ENCODE data around the gene NTN1.

The NTN1 gene

DNA sequence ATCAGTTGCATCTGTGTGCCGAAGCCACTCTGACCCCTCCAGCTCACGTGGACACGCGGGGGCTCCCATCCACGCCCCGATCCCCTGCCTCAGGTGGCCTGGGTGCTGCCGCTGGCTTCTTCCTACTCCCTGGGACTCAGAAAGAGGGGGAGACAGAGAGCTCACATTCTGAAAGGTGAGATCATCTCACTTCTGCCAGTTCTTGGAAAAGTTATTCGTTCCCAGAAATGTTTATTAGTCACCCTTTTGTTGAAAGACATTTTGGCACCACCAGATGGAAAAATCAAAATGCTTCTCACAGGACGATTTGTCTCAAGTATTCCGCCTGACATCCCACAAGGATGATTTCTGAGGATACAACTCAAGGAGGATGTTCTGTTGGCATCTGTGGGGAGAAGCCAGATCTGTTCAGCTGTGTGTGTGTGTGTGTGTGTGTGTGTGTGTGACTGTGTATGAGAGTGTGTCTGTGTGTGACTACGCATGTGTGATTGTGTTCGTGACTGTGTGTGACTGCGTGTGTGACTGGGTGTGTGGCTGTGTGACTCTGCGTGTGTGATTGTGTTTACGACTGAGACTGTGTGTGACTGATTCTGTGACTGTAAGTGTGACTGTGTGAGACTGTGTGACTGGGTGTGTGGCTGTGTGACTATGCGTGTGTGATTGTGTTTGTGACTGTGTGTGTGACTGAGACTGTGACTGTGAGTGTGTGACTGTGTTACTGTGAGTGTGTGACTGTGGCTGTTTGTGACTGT is 207.3 kb downstream of the NTN1 start:
- no peak overlapping the region for H3K4me3 ChIP-seq (ENCODE audit: low read depth, low read length)

DNA sequence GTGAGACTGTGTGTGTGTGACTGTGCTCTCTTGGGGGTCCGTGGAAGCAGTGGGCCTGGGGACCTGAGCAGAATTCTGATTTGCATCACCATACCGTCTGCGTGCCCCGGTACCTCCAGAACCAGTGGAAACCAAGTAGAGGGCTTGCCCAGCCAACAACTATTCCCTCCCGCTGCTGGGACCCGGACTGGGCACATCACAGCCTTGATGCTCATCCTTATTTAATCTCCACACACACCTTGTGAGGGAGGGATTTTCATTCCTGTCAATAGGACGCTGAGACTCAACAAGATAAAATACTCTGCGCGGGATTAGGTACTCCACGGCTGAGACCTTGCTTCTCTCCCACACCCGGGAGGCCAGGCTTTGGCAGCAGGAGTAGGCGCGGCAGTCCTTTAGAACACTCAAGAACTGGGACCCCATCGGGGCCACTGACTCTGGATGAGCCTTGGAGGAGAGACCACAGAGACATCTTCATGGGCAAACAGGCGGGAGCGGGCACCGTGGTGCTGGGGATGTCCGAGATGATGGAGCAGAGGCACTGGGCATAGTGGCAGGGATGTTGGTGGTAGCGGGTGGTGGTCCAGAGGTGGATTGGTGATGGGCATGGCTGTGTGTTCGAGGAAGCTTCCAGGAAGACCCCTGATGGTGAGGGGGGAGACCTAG is 208.0 kb downstream of the NTN1 start:
- H3K4me3 ChIP-seq (ENCODE audit: low read depth, low read length), result no peak overlapping the region

DNA sequence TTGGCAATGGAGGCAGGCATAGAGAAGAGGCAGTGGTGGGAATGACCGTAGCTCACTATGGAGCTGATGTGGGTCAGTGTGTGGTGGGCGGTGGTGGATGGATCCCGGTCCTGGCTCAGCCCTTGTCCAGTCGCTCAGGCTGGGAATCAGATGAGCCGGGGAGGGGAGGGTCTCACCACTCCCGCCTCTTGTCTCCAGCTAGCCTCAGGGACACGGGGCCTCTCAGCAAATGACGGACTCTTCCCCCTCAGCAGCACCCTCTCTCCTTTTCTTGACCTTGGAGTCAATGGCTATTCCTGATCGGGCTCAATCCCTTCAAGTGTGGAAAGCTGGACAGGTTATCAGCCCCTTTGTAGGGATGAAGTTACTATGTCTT is 208.5 kb downstream of the NTN1 start:
- no peak overlapping the region for H3K4me3 ChIP-seq (ENCODE audit: low read depth, low read length)

DNA sequence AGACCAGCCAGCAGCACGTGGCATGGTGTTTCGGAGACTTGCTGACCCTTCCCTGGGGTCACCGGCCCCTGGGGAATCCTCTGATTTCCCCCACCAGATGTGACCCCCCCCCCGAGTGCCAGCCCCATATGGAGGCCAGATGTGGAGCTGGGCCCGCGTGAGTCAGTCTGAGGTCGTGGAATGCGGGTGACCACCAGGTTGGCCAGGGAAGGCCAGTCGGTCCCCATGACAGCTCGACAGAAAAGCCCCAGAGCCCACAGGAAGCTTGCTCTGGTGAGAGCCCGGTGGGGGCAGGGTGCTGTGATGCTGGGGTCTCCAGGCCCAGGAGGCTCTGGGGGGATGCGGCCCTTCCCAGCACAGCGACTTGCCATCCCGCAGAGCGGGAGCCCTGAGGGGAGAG is 209.0 kb downstream of the NTN1 start:
- no peak overlapping the region for H3K4me3 ChIP-seq (ENCODE audit: low read depth, low read length)

DNA sequence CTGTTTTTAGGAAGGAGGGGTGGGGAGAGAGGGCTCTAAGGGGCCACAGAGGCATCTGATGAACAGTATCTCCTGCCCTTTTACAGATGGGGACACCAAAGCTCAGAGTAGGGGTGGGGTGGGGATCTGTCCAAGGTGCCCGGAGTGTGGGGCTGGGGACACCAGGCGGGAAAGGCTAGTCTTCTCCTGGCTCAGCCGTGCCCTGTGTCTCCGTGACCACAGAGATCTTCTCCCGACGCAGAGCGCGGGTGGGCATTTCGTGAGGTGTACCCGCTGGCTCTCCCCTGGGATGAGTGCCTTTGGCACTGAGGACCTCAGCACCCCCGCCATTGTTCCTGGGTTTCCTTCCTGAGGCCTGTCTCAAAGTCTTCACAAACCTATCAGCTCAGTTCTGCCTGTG is 209.6 kb downstream of the NTN1 start:
- H3K4me3 ChIP-seq (ENCODE audit: low read depth, low read length), result no peak overlapping the region

DNA sequence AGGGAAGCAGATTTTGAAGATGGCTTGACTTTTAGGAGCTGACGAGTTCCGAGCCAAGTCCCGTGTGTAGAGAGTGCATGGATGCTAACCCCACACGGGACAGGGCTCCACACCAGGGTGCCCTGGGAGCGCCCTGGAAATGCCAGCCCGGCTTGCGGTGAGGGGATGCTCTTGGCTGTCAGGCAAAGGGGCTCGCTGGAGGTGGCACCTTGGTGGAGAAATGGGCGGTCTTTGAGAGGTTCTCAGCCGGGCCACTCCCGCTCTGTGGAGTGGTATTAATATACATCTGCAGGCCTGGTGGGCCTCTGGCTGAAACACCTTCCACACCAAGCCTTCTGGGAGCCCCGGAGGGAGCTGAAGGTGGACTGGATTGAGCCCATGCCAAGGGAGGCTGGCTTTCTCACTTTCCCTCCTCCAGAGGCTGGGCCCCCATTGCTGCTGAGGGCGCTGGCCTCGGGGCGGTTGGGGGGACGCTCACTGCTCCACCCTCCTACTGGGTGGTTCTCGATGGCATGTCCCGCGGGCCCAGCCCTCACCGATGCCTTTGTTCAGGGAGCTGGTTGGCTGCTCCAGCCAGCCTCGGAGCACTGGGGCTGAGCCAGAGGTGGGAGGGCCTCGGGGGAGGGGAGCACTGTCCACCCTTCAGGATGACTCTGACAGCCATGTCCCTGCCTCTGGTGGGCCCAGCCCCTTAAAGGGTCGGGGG is 210.3 kb downstream of the NTN1 start:
- no peak overlapping the region for H3K4me3 ChIP-seq (ENCODE audit: low read depth, low read length)

DNA sequence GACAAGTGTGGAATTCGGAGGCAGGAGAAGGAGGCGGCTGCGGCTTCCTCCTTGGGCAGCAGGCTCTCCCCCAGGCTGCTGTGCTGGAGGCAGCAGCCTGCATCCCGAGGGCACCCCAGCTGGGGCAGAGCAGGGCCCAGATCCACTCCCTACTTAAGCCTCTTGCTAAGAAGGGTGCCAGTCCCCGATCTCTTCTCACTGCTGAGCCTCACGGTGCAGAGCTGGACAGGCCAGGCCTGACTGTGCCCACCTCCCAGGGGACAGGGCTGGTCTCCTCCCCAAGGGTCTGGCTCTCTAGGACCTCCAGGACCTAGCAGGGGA is 210.8 kb downstream of the NTN1 start:
- no peak overlapping the region for H3K4me3 ChIP-seq (ENCODE audit: low read depth, low read length)

DNA sequence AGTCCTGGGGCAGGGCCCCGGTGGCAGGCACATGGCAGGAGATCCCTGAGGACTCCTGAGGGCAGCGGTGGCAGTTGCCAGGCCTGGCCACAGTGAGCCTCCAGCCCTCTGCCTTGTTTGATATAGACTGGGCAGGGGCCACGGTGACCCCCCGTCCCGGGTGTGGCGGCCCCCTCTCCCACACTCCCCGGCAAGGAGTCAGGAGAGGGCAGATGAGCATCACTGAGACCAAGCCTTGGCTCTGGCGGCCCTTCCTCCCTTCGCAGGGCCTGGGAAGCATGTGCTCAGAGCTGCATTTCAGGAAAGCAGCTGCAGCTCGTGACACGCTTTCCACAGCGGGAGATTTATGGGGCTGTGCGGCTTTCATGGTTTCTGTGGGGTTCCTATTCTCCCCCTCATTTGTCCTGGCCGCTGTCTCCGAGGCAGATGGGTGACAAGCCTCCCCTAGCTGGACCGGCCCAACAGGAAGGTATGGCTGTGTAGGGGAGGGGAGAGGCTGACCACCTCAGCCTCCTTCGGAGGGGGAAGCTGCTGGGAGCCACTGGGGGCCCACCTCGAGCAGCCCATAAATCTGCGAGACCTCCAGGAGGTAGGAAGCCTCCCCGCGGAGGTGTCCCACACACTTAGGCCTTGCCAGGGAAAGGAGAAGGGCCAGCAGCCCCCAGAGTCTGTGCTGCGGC is 211.4 kb downstream of the NTN1 start:
- no peak overlapping the region for H3K4me3 ChIP-seq (ENCODE audit: low read depth, low read length)

DNA sequence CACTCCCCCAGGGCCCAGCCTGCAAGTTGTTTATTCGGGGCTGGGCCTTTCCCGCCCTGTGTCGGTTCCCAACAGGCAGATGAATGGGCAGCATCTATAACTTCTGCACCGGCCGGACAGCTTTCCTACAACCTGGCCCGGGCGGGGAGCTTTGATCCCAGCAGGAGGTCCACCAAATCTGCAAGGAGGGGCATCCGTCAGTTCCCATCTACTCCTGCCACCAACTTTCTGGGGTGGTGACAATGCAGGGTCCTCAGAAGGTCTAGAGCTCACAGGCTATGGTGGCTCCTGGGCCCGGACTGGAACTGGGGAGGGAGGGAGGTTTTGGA is 211.9 kb downstream of the NTN1 start:
- H3K4me3 ChIP-seq (ENCODE audit: low read depth, low read length), result no peak overlapping the region

DNA sequence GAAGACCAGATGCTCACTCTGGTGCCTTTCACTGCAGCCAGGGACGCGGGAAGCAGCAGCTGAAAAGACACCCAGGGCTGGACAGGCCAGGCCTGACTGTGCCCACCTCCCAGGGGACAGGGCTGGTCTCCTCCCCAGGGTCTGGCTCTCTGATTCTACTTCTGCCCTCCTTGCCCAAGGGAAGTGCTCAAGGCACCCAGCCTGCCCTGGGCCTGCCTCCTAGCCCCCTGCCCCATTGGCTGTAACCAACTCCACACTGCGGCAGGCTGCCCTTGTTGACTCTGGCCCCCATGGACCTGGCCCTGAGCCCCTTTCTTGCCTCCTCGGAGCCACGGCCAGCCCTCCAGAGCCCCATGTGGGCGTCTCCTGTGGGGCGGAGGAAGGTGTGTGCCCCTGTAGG is 212.5 kb downstream of the NTN1 start:
- no peak overlapping the region for H3K4me3 ChIP-seq (ENCODE audit: low read depth, low read length)

DNA sequence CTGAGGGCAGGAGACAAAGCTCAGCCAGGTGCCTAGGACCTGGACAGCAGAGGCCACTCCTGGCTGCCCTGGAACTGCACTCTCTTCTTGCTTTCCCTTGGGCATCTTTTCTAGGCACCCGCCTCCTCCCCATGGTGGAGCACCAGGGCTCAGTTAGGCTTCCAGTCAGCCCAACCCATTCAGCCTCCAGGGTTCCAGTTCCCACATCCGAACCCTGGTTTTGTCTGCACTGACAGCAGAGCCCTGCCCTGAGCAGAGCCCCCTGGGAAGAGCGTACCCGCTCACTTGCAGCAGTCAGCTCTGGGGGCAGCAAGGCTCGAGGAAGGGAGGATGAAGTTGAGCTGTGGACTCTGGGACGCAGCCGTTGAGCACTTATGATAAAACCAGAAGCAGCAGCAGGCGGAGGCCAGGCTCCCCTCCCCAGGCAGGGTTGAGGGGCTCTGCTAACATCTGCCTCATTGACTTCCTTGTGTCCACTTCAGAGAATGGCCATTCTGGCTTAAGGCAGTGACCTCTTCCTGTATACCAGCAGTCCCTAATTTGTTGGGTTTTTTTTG is 213.2 kb downstream of the NTN1 start:
- H3K4me3 ChIP-seq (ENCODE audit: low read depth, low read length), result no peak overlapping the region

DNA sequence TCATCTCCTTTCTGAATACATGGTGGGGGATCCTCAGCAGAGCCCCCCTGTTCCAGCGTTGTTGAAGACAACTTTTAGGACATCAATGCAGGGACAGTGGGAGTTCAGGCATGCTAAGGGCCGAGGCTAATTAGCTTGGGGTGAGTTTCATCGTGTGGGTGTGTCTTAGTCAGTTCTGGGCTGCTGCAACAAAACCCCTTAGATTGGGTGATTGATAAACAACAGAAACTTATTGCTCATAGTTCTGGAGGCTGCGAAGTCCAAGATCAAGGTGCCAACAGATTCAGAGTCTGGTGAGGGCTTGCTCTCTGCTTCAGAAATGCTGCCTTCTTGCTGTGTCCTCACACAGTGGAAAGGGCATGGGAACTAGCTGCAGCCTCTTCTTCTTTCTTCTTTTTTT is 214.0 kb downstream of the NTN1 start:
- no peak overlapping the region for H3K4me3 ChIP-seq (ENCODE audit: low read depth, low read length)

DNA sequence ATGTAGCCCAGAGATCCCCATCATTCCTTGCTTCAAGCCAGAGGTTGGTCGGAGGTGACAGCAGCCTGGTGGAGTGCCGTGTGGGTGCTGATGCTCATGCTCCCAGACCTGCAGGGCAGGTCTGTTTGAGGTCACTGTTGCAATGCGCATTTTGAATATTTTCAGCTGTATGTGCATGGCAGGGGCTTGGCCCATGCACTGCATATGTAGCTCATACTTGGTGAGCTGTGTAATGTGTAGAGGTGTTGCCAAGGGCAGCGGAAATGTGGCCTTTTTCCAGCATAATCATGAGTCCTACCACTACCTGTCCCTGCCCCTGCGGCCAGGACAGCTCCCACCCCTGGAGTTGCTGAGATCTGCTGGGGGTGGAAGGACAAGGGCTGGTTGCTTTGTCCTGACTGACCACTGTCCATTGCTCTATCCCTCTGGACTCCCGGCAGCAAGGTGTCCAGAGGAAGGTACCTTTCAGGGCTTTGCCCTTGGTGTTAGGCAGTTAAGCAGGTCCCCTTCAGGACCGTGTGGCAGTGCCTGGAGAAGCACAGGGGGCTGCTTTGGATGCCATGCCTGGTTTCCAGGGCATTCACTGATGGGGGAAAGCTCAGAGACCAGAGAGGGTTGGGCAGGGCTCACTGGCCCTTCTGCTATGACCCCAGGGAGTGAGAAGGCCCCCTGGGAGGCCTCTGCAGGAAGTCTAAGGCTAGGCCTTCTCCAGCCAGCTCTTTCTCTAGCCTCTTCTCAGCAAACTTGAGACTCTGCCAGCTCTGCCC is 215.2 kb downstream of the NTN1 start:
- no peak overlapping the region for H3K4me3 ChIP-seq (ENCODE audit: low read depth, low read length)

DNA sequence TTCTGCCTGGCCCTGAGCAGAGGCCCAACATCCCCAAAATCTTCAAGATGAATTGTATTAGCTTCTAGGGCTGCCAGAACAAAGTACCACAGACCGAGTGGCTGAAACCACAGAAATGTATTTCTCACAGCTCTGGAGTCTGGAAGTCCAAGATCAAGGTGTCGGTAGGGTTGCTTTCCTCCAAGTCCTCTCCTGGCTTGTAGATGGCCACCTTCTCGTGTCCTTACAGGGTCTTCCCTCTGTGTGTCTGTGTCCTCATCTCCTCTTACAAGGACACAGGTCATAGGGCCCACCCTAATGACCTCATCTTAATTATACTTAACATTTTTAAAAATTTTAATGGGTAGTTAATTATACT is 215.7 kb downstream of the NTN1 start:
- no peak overlapping the region for H3K4me3 ChIP-seq (ENCODE audit: low read depth, low read length)

DNA sequence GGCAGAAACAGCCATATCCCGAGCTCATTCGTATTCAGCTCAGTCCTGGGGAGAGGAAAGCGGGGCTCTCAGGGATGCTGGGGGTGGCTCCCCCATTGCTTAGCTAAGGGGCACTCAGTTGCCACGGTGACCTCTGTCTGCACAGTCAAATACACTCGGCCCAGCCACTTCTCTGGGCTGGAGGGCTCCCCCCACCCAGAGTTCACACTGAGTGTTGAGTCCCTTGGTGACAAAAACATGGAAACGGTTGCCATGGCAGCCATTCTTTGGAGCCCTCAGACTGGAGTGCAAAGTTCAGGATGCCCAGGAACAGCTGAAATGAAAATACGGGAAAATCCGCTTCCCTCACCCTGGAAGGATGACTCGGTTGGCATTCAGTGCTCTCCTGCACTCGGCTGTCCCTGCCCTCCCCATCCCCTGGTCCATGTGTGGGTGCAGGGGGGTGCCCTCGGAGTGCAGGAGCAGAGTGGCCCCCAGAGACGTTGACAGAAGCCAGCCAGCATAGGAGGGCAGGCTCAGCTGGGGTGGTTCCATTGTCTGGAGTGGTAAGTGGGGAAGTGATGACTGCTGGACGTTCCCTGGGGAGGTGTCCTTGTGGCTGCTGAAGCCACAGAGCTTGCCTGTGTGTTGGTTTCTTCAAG is 216.5 kb downstream of the NTN1 start:
- no peak overlapping the region for H3K4me3 ChIP-seq (ENCODE audit: low read depth, low read length)

DNA sequence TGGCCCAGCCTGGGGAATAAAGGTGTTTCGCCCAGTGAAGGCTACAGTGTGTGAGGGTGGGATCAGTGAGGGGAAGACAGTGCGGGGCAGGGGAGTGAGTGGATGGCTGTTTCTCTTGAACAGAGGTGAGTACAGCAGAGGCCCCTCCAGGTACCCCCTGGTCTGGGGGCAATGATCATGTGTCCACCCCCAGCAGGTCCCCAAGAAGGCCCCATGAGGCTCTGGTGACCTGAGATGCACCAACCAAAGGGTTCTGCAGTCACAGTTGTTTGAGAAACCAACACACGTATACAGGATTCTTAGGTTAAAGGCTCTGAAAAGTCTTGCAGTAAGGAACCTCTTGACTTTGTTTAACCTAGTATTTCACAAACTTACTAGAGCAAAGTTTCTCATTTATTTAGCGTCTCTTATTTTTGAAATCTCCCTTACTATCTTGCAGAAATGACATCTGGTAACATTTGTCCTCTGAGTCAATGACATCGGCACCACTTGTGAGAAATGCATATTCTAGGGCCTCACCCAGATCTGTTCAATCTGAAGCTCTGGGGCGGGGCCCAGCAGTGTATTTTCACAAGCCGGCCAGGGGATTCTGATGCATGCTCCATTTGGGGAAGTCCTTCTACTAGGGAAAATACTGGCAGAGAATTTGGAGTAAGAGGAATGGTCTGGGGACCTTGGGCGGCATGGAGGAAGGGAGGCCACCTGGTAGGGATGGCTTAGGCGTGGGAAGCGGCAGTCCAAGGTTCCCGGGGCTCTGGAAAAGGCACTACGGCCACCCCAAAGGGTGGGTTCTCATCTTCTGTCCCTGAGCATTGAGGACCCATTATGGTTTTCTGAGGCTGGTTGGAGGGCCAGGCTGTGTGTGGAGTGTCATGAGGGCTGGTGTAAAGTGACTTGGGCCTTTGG is 217.3 kb downstream of the NTN1 start:
- no peak overlapping the region for H3K4me3 ChIP-seq (ENCODE audit: low read depth, low read length)

DNA sequence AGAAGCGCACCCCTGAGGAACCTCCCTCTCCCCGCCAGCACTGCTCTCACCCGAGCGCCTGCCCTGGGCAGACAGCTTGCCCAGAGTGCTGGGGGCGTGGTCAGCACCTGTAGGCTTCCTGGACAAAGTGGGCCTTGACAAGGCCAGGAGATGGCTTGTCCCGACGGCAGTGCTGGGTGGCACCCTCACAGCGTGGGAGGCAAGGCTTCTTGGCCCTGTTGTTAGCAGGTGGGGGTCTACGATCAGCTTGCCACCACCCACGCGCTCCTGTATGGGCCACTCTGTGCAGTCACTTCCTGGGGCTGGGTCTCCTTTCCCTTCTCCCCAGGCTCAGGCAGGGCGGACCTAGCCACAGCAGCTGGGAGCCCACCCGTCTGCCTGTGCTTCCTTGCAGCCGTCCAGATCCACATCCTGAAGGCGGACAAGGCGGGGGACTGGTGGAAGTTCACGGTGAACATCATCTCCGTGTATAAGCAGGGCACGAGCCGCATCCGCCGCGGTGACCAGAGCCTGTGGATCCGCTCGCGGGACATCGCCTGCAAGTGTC is 218.0 kb downstream of the NTN1 start:
- peak overlapping the region; percentile 24 for H3K4me3 ChIP-seq (ENCODE audit: low read depth, low read length)

DNA sequence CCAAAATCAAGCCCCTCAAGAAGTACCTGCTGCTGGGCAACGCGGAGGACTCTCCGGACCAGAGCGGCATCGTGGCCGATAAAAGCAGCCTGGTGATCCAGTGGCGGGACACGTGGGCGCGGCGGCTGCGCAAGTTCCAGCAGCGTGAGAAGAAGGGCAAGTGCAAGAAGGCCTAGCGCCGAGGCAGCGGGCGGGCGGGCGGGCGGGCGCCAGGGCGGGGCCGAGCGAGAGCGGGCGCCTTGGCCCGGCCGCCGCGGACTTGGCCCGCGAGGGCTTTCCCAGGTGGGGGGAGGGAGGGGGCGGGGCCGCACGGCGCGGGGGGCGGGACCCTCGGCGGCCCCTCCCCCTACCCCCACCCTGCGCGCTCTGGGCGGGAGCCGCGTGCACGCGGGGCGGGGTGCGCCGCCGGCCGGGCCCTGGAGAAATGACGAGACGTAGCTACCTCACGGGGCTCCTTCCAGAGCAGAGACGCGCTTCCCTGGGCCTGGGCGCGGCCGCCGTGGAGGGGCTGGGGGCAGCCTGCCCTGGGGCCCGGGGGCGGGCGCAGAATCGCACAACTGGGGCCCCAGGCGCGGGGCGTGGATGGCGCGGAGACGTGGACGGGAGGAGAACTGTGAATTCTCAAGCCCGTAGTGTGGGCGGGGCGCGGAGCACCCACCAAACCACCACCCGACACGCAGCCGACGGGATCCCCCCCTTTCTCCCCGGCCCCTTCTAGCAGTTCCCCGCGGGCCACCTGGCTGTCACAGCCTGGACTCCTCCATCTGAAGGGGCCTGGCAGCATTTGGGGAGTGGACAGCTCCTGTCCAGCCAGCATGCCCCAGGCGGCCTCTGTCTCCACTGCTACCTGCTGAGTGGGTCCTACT is 218.7 kb downstream of the NTN1 start:
- H3K4me3 ChIP-seq (ENCODE audit: low read depth, low read length), result peak overlapping the region; percentile 24
